Tibial nerve (tissue), 4 donors: ENCODE measurements around the gene SOD2.

Experiments used
- CTCF ChIP-seq, 5 experiments: fragments of 200-600 bp in 3 of 5; fragments of 450-650 bp in 2 of 5; sonication (generic) in 3 of 5; IDR thresholded peaks; one replicate each; pipeline ENCODE4 v1.5.1; 2016 to 2019; ENCODE audit warnings: antibody characterized with exemption in 5 of 5, mild to moderate bottlenecking in 3 of 5, moderate library complexity in 2 of 5
- EP300 ChIP-seq, 2 donors: sonication (generic); formaldehyde crosslinking; IDR thresholded peaks; one replicate each; pipeline ENCODE4 v1.6.1; 2017; ENCODE audit warnings: antibody characterized with exemption in 2 of 2, mild to moderate bottlenecking in 1 of 2
- POLR2A ChIP-seq, 2 donors: fragments of 450-650 bp; IDR thresholded peaks; one replicate each; pipeline ENCODE4 v1.6.1; 2017; ENCODE audit warnings: antibody characterized with exemption in 2 of 2, mild to moderate bottlenecking in 2 of 2, moderate library complexity in 2 of 2

GRCh38 chr6:159693128-159693893 is at the start of gene SOD2:
- TF ChIP-seq CTCF (IDR thresholded peaks at IDR 0.05) (peak in 1 of 5 experiments; percentile 29), POLR2A (IDR thresholded peaks at IDR 0.05) (peak; percentile 86 to 87), EP300 (IDR thresholded peaks at IDR 0.05) (peak in 1 of 2 donors; percentile 93)
